NCI-H1105 (cell line): ENCODE measurements around the gene DPP3.

Experiments
- DNase-seq: peaks from one replicate; lab custom pipeline; 2025; lab: John Stamatoyannopoulos, UW

DPP3 gene

DNA sequence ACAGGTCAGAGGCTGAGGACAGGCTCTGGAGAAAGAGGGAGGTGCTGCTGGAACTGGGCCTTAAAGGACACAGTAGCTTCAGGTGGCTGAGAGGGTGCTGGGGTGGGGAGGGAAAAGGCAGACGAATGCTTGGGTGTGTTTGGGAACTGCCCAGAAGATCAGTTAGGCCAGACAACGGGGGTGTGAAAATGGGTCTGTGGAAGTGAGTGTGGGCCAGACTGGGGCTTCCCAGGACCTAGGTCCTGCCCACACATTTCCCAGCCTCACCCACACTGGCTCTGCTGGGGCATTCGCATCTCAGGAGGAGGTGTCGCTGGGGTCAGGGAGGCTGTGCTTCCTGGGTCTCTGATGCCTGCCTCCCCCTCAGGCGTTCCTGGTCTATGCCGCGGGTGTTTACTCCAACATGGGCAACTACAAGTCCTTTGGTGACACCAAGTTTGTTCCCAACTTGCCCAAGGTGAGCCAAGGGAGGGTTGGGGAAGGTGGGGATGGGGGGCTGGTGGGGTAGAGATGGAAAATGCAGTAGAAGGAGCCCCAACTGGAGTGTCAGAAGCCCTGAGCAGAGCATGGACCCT lies 4.7 kb downstream of the DPP3 start:
- DNase-seq, result no peak

DNA sequence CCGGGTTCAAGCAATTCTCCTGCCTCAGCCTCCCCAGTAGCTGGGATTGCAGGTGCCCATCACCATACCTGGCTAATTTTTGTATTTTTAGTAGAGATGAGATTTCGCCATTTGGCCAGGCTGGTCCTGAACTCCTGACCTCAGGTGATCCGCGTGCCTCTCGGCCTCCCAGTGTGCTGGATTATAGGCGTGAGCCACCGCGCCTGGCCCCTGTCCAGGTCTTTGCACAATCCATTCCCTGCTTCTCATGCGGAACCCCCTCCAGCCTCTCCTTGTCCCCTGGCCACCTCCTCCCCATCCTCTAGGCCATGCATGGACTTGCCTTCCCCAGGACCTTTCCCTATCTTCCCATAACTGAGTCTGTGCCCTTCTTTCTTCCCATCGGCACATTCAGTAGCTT lies 8.7 kb downstream of the DPP3 start:
- DNase-seq, result no peak

DNA sequence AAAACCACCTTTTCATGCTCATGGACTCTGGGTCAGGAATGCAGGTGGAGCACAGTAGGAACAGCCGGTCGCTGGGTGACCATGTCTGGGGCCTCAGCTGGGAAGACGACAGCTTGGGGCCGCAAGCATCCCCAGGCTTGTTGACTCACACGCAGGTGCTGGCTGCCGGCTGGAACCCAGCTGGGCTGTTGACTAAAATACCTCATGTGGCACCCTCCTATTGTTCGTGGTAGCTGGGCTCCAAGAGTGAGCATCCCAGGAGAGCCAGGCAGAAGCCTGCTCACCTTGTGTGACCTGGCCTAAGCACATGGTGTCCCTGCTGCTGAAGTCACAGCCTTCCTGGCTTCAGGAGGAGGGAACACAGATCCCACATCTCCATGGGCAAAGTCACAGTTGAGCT lies 9.4 kb downstream of the DPP3 start:
- DNase-seq, result no peak

DNA sequence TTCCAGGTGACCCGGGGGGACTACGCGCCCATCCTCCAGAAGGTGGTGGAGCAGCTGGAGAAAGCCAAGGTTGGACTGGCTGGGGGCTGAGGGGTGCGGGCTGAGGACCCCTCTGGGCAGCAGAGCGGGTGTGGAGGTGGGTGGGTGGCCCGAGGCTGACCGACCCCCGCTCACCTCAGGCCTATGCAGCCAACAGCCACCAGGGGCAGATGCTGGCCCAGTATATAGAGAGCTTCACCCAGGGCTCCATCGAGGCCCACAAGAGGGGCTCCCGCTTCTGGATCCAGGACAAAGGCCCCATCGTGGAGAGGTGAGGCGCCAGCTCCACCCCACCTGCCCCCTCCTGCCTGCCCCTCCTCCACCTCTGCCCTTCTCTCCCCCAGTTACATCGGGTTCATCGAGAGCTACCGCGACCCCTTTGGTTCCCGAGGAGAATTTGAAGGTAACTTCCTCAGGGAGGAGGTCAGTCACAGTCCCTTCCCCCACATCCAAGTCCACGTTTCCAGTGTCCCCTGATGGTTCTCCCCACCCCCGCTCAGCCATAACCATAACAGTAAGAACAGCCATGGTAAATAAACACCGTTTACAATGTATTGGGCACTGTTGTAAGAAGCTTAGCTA lies 11.2 kb downstream of the DPP3 start:
- DNase-seq, result no peak

DNA sequence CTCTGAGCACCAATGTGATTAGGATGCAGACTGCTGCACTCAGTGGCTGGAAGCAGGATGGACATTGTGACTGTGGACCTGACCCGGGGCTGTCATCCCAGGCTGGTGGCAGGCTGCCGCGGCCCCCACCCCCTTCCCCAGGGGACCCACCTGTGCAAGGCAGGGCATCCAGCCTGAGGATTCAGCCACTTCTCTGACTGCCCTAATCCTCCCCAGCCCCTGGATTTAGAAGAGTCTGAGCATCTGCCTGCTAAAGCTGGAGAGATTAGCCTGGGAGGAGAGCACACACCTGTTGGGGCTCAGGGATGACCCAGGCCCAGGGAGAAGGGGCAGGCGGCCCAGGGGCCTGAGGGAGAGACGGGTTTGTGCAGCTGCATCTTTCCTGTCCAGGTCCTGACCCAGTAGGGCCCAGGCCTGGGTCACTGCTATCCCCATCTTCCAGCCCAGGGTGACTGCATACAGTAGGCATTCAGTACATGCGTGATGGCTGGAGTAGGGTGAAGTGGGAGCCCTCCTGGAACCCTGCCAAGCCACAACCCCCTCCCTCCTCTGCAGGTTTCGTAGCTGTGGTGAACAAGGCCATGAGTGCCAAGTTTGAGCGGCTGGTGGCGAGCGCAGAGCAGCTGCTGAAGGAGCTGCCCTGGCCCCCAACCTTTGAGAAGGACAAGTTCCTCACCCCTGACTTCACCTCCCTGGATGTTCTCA lies 12.1 kb downstream of the DPP3 start:
- DNase-seq, result no peak

DNA sequence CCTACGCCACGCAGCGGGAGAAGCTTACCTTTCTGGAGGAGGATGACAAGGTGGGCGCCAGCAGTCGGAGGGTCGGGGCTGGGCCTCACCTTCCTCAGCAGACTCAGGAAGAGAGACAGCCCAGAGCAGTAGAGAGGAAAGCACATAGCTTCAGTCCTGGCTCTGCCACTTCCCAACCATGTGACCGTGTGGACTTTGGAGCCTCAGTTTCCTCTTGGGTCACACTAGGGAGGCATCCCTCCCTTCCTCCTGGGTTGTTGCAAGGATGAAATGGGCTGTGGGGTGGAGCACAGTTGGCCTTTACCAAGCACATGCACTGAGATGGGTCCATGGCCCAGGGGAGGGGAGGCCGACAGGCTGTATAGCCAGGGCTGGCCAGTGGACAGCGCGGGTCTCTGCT lies 12.9 kb downstream of the DPP3 start:
- no peak for DNase-seq

DNA sequence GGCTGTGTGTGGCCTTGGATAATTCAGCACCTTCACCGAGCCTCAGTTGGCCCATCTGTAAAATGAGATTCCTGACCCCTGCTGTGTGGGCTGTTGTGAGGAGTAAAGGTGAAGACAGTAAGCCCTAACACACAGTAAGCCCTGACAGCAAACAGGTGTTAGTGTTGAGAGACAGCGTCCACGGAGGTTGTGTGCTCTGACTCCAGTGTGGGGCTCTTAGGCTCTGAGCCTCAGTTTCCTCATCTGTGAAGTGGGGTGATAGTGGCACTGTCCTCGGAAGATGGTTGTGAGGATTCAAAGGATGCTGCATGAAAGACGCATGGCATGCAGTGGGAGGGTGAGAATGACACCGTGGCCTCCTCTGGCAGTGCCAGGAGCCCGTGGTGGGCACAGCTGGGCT lies 14.2 kb downstream of the DPP3 start:
- DNase-seq, result no peak

DNA sequence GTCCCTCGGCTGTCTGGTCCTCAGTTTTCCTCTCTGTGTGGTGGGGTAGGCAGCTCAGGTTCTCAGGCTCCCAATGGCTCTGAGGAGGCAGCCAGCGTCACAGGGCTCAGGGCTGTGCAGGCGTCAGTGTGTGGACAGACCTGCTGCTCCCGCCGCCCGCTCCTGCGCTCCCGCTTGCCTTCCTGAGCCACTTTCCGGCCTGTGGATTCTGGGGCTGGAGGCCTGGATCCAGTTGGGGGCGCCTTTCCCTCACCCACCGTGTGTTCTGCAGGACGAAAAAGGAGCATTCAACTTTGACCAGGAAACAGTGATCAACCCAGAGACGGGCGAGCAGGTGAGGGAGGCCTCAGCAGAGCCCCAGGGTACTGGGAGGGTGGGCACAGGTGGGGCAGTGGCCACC lies 14.7 kb downstream of the DPP3 start:
- DNase-seq, result no peak

DNA sequence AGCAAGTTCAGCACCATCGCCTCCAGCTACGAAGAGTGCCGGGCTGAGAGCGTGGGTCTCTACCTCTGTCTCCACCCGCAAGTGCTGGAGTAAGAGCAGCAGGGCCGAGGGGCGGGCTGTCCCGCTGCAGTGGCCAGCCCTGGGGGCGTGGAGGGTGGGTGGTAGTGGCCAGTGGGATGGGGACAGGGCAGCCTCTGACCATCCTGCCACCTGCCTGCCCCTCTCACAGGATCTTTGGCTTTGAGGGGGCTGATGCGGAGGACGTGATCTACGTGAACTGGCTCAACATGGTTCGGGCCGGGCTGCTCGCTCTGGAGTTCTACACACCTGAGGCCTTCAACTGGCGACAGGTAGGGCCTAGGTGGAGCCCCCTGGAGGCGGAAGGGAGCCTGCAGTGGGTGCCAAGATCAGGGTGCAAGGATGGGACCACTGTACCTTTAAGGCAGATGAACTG lies 15.2 kb downstream of the DPP3 start:
- no peak for DNase-seq

DNA sequence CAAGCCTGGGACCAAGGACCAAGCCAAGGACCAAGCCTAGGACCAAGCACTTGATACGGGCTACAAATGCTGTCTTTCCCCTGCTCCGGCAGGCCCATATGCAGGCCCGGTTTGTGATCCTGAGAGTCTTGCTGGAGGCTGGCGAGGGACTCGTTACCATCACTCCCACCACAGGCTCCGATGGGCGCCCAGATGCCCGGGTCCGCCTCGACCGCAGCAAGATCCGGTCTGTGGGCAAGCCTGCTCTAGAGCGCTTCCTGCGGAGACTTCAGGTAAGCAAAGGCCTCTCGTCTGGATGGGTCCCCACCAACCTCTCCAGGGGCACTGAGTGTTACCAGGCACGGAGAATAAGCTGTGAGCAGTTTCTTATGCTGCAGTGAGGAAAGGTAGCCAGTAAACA lies 17.0 kb downstream of the DPP3 start:
- no peak for DNase-seq

DNA sequence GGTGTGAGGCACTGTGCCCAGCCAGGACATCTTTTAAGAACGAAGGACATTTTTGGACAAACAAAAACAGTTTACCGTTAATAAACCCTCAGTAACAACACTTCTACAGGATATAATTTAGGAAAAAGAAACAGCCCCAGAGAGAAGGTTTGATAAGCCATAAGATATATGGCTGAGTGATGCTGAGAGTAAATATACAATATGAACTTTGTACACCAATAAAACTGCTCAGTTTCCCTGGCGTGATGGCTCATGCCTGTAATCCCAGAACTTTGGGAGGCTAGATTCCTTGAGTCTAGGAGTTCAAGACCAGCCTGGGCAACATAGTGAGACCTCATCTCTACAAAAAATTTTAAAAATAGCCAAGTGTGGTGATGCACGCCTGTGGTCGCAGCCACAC lies 18.3 kb downstream of the DPP3 start:
- no peak for DNase-seq

DNA sequence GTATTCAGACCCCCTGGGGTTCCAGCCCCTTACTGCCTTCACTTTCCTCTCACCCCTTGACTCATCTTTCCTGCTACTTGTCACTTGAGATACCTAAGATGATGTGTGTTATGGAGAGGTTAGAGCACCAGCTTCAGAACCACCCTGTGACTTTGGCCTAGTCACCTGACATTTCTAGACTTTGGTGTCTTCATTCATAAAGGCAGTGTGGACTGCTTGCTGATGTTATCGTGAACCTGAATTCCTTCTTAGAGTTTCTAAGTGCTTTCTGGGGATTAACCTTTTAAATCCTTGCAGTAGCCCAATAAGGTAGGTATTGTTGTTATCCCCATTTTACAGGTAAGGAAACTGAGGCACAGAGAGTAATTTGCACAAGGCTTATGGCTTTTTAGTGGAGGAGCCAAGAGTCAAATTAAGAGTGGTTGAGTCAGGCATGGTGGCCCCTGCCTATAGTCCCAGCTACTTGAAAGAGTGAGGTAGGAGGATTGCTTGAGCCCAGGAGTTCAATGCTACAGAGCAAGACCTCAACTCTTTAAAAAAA lies 25.1 kb downstream of the DPP3 start:
- no peak for DNase-seq

DNA sequence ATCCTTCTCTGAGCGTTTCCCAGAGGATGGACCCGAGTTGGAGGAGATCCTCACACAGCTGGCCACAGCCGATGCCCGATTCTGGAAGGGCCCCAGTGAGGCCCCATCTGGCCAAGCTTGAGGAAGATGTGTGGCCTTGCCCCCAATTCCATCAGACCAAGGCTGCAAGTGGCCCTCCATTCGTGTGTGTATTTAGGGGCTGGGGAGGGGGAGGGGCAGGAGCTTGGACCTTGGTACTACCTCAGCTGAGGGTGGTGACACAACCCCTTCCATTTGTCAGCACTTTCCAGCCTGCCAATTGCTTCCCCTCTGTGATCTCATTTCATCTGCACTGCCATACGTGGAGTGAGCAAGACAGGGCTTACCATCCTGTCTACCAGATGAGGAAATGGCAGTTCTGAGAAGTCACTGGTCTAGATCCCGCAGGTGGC lies 28.9 kb downstream of the DPP3 start:
- no peak for DNase-seq

DNA sequence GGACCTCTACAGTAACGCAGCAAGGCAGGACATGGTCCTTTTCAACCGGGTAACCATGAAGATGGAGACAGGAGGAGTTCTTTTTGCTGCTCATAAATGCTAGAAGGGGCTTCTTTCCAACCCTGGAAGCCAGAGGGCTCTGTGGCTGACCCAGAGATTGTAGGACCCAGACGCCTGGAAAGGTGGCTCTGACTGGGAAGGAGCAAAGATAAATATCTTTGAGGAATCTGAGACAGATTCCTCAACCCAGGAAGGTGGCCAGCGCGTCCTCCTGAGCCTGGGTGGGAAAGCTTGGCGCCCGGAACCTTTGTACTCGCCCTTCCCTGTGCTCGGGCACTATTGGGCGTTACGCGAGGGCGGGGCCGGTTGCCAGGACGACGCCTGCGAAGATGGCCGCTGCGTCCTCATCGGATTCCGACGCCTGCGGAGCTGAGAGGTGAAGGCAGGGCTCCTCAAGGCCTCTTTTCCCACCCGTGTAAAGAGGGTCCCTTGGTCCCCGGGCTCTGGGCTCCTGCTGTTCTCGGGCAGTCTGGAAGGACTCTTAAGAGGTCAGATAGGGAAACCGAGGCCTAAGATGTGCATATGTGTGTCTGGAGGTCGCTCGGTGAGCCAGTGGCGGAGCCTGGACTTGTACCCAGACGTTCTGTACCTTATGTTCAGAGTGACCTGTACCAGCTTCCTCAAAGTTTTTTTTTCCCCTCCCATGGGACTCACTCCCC lies 30.2 kb downstream of the DPP3 start, which contains the start of gene BBS1:
Gene BBS1 (plus strand): TSS at position 365 of the 719 bp plus-strand sequence. CDS start 25 bp downstream, at position 390.
- DNase-seq, result peak; percentile 85

DNA sequence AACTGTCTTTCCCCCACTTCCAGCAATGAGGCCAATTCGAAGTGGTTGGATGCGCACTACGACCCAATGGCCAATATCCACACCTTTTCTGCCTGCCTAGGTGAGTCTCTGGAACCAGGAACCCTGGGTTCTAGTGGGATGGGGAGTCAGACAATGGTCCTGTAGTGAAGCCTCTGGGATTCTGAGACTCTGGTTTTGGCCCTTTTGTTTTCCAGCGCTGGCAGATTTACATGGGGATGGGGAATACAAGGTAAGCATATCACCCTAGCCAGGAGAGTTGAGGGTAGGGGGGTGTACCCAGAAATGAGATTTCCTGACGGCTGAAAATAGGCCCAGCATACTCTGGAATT lies 30.7 kb downstream of the DPP3 start:
- DNase-seq, result no peak

DNA sequence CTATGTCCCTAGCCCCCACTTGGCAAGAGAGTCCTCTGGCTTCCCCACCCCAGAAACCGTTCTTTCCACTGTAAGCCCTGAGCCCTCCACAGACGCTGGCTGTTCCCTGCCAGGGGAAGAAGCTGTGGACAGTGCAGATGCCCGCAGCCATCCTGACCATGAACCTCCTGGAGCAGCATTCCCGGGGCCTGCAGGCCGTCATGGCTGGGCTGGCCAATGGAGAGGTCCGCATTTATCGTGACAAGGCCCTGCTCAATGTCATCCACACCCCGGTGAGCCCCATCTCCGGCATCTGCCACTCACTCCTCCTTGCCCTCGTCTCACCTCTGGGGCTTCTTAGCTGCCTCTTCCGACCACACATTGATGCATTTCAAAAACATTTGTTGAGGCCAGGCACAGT lies 43.4 kb downstream of the DPP3 start:
- no peak for DNase-seq

DNA sequence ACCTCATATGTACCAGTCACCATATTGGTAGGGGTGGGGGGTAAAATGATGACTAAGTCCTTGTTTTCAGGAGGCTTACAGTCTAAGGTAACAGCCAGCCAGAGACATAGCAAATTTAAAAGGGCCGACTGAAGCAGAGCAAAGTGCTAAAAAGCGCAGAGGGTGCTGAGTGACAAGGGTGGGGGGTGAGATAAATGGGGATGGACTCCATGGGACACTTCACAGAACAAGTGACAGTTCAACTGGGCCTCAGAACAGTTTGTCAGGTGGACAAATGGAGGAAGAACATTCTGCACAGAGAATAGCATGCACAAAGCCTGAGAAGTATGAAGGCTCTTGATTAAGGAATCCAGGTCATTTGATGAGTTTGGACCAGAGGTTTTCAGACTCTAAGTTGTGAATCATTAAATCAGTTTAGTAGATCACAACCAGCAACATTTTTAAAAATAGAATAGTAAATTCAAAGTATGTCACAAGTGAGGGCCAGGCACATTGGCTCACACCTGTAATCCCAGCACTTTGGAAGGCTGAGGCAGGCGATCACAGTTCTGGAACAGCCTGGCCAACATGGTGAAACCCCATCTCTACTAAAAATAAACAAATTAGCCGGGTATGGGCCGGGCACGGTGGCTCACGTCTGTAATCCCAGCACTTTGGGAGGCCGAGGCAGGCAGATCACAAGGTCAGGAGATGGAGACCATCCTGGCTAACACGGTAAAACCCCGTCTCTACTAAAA lies 44.2 kb downstream of the DPP3 start:
- DNase-seq, result no peak

DNA sequence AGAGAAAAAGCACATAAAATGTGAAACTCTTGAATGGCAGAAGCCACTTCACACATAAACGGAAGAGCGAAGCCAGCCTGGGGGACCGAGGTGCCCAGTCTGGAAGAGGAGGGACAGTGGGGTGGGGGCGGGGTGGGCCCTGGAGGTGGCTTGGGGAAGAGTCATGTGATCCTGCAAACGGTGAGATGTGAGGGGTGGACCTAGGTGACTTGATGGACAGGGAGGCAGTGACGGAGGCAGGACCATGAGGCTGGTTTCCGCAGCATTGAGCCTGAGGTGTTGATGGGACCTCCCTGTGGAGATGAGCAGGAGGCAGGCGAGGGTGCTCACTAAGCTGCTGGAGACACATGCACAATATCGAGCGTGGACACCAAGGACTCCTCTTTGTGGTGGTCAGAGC lies 48.8 kb downstream of the DPP3 start:
- DNase-seq, result no peak

DNA sequence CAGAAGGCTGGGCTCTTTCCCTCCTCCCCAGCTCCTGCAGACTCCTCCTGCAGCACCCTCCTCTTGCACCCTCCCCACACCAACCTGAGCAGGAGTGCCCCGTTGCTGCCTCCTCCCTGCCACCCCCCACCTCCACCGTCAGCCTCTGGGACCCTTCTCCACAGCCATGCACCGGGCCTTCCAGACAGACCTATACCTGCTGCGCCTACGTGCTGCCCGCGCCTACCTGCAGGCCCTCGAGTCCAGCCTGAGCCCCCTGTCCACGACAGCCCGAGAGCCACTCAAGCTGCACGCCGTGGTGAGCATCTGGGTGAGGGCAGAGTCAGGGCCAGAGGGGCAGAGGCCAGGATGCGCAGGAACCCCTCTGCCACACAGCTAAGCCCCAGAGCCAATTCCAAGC lies 49.4 kb downstream of the DPP3 start:
- DNase-seq, result no peak

DNA sequence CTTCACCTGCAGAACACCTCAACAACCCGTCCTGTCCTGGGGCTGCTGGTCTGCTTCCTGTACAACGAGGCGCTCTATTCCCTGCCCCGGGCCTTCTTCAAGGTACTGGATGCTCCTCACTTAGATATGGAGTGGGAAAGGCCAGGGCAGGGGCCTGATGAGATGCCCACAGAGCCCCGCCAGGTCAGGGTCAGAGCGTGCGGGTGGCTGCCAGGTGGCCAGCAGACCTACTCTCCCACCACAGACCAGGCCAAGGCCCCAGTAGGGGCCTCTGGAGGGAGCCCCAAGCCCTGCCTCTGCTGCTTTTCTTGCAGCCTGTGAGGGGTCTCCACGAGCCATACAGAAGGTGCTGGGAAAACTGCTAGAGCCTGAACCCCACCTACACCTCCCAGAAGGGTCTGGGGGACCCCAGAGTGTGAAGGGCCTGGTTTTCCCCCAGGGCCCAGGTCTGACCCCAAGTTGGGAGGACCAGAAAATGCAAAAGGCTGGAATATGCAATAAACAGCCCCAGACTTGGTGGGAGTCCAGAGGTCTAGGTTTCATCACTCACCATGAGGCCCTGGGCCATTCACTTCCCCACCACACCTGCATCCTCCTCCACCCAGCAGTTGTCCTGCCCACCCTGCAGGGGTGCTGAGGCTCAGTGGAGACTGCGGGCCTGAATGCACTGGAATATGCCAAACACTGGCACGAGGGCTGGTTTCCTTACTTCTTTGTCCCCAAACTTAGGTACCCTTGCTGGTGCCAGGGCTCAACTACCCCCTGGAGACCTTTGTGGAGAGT lies 50.9 kb downstream of the DPP3 start:
- no peak for DNase-seq

DNA sequence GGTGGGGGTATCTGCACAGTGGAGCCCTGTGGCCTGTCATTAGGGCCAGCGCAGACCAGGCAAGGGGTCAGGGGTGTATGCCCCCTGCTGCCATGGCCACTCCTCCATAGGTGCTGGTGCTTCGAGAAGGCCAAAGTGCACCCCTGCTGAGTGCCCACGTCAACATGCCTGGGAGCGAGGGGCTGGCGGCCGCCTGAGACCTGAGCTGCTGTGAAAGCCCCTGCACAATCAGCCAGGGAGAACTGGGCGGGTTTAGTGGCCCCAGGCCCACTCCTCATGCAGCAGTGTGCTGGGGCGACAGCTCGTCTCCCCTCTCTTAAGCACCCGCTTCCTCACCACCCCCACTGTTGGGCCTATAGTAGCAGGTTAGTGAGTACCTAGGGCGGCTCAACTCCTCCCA lies 51.6 kb downstream of the DPP3 start:
- no peak for DNase-seq
